NCI-H345 treated with DMSO at 0.1 percent for 48 hours (cell line): Measurements from ENCODE around the gene CASTOR1.

Experiments
- DNase-seq: peaks from one replicate; lab custom pipeline; 2025; ENCODE audit not compliant: unreplicated experiment; lab: John Stamatoyannopoulos, UW

Gene CASTOR1

GRCh38 chr22:30286331-30286730 is 3.0 kb downstream of the CASTOR1 start:
- DNase-seq: no peak

GRCh38 chr22:30285846-30286200 is 3.5 kb downstream of the CASTOR1 start:
- no peak for DNase-seq

GRCh38 chr22:30285176-30285845 is 4.0 kb downstream of the CASTOR1 start:
- DNase-seq: no peak

- no peak for DNase-seq
Observed at GRCh38 chr22:30284666-30285065, 4.6 kb downstream of the CASTOR1 start.

- no peak for DNase-seq
Observed at GRCh38 chr22:30284172-30284571, 5.1 kb downstream of the CASTOR1 start.

GRCh38 chr22:30283342-30283741 is 6.0 kb downstream of the CASTOR1 start:
- no peak for DNase-seq

GRCh38 chr22:30282616-30283046 is 6.7 kb downstream of the CASTOR1 start:
- DNase-seq: no peak

- no peak for DNase-seq
Observed at GRCh38 chr22:30280505-30280904, 8.8 kb downstream of the CASTOR1 start.

- DNase-seq: no peak
Observed at GRCh38 chr22:30279932-30280331, 9.4 kb downstream of the CASTOR1 start.

GRCh38 chr22:30279046-30279788 is 10.1 kb downstream of the CASTOR1 start:
- DNase-seq: no peak

- no peak for DNase-seq
Observed at GRCh38 chr22:30277547-30278344, 11.6 kb downstream of the CASTOR1 start.

GRCh38 chr22:30276039-30276438 is 13.3 kb downstream of the CASTOR1 start:
- no peak for DNase-seq

- DNase-seq: no peak
Observed at GRCh38 chr22:30275625-30276024, 13.7 kb downstream of the CASTOR1 start.

GRCh38 chr22:30274437-30274812 is 14.9 kb downstream of the CASTOR1 start:
- DNase-seq: no peak

- no peak for DNase-seq
Observed at GRCh38 chr22:30273711-30274436, 15.4 kb downstream of the CASTOR1 start.

GRCh38 chr22:30272781-30273601 is 16.3 kb downstream of the CASTOR1 start:
- no peak for DNase-seq

GRCh38 chr22:30270832-30271231 is 18.5 kb downstream of the CASTOR1 start:
- DNase-seq: no peak

GRCh38 chr22:30268331-30268730 is 21.0 kb downstream of the CASTOR1 start:
- no peak for DNase-seq

- no peak for DNase-seq
Observed at GRCh38 chr22:30267382-30268302, 21.7 kb downstream of the CASTOR1 start.
